Osteocyte (in vitro differentiated cells): ENCODE measurements around the gene OR3A2. TPM values are rescaled to one million over a fixed set of nuclear protein-coding genes. Genes with fewer than 3 reads are reported as not detected.

ENCODE experiments used
- DNase-seq: peaks from one replicate; pipeline ENCODE4 v3.0.0; 2021; ENCODE audit warnings: mixed read lengths; ENCODE audit not compliant: unreplicated experiment; ENCODE audit errors: extremely low spot score
- H3K27ac Mint-ChIP-seq: one replicate; pipeline ENCODE4 v1.8.0; 2021; ENCODE audit warnings: mild to moderate bottlenecking, mixed read lengths; ENCODE audit not compliant: unreplicated experiment
- H3K27me3 Mint-ChIP-seq: one replicate; pipeline ENCODE4 v1.8.0; 2021; ENCODE audit warnings: mixed read lengths; ENCODE audit not compliant: unreplicated experiment
- H3K36me3 Mint-ChIP-seq: one replicate; pipeline ENCODE4 v1.8.0; 2021; ENCODE audit warnings: mixed read lengths; ENCODE audit not compliant: unreplicated experiment
- H3K4me1 Mint-ChIP-seq: one replicate; pipeline ENCODE4 v1.8.0; 2021; ENCODE audit warnings: mixed read lengths; ENCODE audit not compliant: unreplicated experiment
- H3K4me3 Mint-ChIP-seq: one replicate; pipeline ENCODE4 v1.8.0; 2021; ENCODE audit warnings: mild to moderate bottlenecking, moderate library complexity, mixed read lengths; ENCODE audit not compliant: unreplicated experiment
- H3K9me3 Mint-ChIP-seq: one replicate; pipeline ENCODE4 v1.8.0; 2021; ENCODE audit warnings: mixed read lengths; ENCODE audit not compliant: unreplicated experiment
- CTCF ChIP-seq: fragments of 200-600 bp; sonication (generic); IDR thresholded peaks from 2 replicates; pipeline ENCODE4 v1.5.0; 2021; ENCODE audit warnings: antibody characterized with exemption, mild to moderate bottlenecking, moderate library complexity
- total RNA-seq: library from RNA; stranded (reverse); gene quantifications from 2 replicates; pipeline ENCODE4 v1.2.1, GENCODE V29; 2021

Gene OR3A2
- total RNA-seq, 1 donor from 2014 or later = not detected

GRCh38 chr17:3282901-3283300 is 103.2 kb downstream of the OR3A2 start:
- DNase-seq = no peak
- Mint-ChIP-seq H3K27me3 (no peaks in the 10 kb centered on the region), H3K4me3 (no peak overlapping the region), H3K36me3 (no peaks in the 10 kb centered on the region), H3K27ac (no peak overlapping the region), H3K9me3 (peaks cover 2% of the 10 kb centered on the region), H3K4me1 (no peaks in the 10 kb centered on the region)
- no peak for TF ChIP-seq CTCF

- TF ChIP-seq CTCF = no peak
Observed at GRCh38 chr17:3276126-3276525, 110.0 kb downstream of the OR3A2 start.

GRCh38 chr17:3271072-3271848 is 114.8 kb downstream of the OR3A2 start:
- DNase-seq = no peak
- TF ChIP-seq CTCF = no peak
- no peak overlapping the region for H3K27ac Mint-ChIP-seq
- no peak overlapping the region for H3K4me3 Mint-ChIP-seq
- H3K36me3 Mint-ChIP-seq = no peaks in the 10 kb centered on the region
- H3K27me3 Mint-ChIP-seq = no peaks in the 10 kb centered on the region
- H3K4me1 Mint-ChIP-seq = no peaks in the 10 kb centered on the region
- peaks cover 6% of the 10 kb centered on the region for H3K9me3 Mint-ChIP-seq

More at GRCh38 chr17:3276126-3276525, 110.0 kb downstream of the OR3A2 start:
- DNase-seq = no peak
- Mint-ChIP-seq H3K4me3 (no peak overlapping the region), H3K36me3 (no peaks in the 10 kb centered on the region), H3K27me3 (no peaks in the 10 kb centered on the region), H3K27ac (no peak overlapping the region), H3K4me1 (no peaks in the 10 kb centered on the region), H3K9me3 (peaks cover 11% of the 10 kb centered on the region)

- TF ChIP-seq CTCF = no peak
- no peaks in the 10 kb centered on the region for H3K4me1 Mint-ChIP-seq
- no peak overlapping the region for H3K4me3 Mint-ChIP-seq
- no peak for DNase-seq
- H3K36me3 Mint-ChIP-seq = no peaks in the 10 kb centered on the region
- peaks cover 4% of the 10 kb centered on the region for H3K27me3 Mint-ChIP-seq
- H3K27ac Mint-ChIP-seq = no peak overlapping the region
- no peaks in the 10 kb centered on the region for H3K9me3 Mint-ChIP-seq
Observed at GRCh38 chr17:3260600-3260999, 125.5 kb downstream of the OR3A2 start.

- DNase-seq = no peak
- Mint-ChIP-seq H3K9me3 (no peaks in the 10 kb centered on the region), H3K4me1 (no peaks in the 10 kb centered on the region), H3K27ac (no peak overlapping the region), H3K4me3 (no peak overlapping the region), H3K27me3 (peaks cover 4% of the 10 kb centered on the region), H3K36me3 (no peaks in the 10 kb centered on the region)
- TF ChIP-seq CTCF = no peak
Observed at GRCh38 chr17:3260163-3260562, 125.9 kb downstream of the OR3A2 start.
